Activated T-cell treated with anti-CD3 and anti-CD28 coated beads for 1 hour (primary cell): ENCODE measurements around the gene VTI1A.

Experiments
- DNase-seq: peaks from one replicate; pipeline ENCODE4 v3.0.0-alpha.2; 2020; ENCODE audit warnings: low read depth

VTI1A gene

DNA sequence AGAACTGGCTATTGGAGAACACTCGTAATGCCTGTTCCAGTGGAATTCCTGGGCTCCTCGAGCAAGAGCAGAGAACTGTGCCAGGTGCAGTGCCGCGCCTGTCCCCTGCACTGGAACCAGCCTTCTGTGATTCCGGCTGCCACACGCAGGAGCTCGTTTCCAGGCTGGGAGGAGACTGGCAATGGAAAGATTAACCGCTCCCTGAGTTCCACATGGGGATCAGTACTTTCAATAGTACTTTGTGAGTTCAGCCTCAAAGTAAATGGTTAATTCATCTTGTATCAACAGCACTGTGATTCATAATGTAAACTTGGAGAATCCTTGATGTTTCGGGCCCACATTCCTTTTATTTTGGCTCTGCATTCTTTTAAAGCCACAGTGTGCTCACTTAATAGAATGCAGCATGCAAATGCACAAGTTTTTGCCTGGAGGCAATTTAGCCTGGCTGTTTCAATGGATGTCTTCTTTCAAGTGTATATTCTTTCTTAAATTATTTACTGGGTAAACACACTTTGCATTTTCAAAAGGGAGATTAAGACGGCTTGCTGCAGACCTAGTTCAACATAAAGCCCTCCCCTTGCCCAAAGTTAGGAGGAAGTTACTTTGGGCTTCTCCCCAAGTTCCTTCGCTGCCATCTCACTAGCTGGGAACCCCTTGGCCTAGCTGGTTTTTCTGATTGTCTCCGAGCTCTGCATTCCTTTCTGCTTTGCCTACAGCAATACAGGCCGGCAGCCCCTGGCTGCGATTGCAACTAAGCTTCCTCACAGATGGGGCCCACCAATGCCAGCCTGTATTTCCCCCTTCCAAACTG lies 364.9 kb downstream of the VTI1A start:
- DNase-seq: no peak

- DNase-seq: no peak
These were observed 365.6 kb downstream of the VTI1A start for GRCh38 chr10:112812586-112812985.

DNA sequence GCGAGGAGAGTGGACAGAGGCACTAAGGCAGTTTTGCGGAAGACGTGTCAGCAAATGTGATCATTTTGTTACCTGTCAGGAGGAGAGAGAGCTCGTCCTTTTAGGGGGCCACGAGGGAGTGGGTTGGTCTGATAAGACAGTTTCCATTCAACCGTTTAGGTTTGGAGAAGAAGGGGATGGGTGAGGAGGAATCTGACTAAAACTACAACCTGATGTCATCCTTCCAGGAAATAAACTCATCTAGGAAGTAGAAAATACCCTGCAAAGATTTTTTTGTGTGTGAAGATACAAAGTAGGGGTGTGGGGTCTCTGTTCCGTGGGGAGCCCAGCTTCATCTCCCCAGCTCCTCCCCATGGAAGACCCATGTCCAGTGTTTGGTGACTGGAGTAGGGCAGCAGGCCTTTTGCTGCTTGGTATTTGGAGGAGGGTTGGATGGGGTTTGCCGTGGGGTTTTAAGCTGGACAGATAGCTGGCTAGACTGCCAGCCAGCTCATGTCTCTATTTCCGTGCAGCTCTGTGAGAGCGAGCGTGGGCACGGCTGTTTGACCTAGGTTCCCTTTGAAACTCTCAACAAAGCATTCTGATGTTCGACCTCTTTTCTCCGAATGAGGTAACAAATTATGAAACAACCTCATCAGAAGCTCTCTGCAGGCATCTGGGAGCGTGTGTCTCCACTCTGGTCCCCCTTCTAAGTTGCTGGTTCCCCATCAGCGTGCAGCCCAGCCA lies 367.0 kb downstream of the VTI1A start:
- no peak for DNase-seq

DNA sequence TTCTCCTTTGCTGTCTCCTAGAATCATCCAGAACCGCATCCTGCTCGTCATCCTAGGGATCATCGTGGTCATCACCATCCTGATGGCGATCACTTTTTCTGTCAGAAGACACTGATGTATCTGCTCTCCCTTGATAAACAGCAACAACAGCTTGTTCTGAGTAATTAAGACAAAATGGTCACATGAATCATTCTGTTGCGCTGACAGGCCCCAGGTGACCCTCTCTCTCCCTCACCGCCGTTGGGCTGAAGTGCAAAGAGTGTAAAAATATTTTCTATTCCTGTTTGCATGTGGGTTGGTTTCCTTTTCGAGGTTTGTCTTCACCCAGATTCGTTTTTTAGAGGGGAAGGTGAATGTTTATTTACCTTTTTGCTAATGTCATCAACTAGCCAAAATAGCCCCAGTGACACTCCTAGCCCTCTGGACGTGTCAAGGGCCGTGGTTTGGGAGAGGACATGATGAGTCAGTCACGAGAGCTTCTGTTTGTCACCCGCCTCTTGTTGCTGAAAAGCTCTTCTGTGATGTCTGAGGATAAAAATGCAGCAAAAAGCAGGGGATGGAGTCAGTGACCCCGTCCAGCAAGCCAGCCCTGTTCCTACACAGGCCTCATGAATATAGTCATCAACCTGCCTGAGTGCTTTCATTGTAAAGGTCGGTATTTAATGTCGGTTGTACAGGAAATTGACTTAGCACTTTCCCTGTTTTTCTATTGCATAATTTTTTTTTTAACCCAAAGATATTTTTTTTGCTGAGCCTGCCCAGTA lies 368.4 kb downstream of the VTI1A start:
- DNase-seq: no peak

DNA sequence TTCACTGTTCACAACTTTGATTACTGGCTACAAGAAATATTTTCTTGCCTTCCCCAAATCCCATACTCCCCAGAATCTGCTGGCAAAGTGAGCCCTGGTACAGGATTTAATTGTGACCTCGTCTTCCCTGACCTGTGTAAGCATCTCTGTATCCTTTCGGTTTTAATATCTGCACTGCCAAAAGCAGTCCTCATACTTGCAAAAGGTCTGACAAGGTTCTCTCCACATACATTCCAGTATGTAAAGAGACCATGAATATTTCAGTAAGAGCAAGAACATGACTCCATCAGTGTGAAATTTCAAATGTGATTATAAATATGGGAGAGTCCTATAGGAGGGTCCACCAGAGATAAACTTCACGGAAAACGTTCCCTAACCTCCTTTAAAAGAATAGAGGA lies 369.0 kb downstream of the VTI1A start:
- no peak for DNase-seq

GRCh38 chr10:112816891-112817290 lies 369.9 kb downstream of the VTI1A start:
- no peak for DNase-seq

DNA sequence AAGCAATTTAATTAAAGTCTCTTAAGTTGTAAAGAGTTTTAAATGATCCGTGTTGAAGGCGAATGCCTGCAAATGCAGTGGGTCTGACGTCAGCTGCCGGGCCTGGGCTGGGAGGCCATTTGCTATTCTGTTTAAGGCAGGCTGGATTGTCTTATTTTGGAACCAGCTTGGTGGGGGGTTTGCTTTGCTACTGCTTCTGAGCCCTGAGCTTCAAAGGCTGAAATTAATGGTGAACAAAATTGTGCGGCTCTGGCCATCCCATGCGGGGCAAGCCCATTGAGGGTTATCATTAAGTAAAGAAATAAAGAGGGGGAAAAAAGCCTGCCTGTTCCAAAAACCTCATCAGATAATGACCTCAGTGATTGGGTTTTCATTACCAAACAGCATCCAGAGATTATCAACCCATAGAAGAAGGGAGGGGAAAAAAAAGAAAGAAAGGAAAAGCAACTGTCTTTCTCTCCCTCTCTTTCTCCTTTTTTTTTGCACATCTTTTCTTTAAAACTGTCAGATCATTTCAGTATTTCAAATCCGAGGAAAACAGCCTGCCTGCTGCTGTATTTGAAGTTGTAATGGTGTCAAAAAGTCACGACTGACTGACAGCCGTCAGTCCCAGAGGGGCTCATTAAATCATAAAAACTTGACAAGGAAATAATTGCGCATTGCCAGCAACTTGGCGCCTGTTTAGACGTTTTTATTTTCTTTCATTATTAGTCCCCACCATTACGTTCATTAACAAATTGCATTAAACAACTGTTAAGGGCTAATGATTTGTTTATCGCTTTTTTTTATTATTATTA lies 371.2 kb downstream of the VTI1A start:
- DNase-seq: no peak

DNA sequence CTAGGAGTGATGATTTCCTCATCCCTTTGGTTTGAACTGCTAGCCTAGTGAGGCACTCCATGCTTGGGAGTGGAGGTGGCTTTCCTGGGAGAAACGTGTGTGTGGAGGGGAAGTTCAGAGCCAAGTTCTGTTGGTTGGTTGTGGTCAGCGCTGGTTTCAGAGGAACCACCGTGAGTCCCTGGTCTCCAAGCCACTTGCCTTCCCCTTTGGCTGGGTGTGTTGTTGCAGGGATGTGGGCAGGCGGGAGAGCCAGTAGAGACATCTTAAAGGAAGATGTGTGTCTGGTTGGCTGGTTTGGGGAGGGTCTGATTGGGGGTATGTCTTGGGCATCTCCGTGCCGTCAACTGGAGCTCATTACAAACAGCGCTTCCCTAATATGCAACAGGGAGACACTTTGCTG lies 372.2 kb downstream of the VTI1A start:
- no peak for DNase-seq

DNA sequence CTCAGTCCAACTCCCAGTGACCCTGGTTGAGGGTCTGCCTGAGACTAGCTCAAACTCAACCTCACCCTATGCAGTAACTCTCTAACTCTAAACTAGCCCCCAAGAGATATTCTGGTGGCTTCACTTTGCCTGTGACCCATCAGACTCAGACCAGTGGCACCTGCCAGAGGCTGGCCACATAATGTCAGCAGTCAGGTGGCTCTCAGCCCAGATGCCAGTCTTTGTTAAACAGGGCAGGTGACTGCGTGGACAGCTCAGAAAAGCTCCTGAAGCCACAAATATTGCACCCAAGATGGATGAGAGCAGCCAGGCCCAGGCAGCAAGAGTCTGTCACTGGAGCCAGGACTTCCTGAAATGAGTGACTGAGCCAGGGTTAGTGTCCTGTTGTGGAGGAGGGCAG lies 373.3 kb downstream of the VTI1A start:
- DNase-seq: no peak

- DNase-seq: no peak
These were observed 374.0 kb downstream of the VTI1A start for GRCh38 chr10:112821038-112821437.

DNA sequence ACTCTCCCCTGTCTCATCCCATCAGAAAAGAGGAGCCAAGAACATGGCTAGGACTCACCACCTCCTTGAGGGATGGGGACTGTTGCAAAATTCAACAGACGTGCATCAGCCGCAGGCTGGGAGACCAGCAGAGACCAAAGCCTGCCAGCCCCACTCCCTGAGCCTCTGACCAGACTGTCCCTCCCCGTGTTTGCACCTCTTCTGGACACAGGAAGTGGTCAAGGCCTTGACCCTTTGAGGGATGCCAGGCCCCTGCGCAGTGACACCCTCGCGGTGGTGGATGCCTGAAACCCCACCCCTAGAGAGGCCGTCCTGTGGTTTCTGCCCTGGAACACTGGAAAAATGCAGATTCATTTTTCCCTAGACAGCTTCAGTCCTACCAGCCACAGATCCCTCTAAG lies 374.6 kb downstream of the VTI1A start:
- no peak for DNase-seq

DNA sequence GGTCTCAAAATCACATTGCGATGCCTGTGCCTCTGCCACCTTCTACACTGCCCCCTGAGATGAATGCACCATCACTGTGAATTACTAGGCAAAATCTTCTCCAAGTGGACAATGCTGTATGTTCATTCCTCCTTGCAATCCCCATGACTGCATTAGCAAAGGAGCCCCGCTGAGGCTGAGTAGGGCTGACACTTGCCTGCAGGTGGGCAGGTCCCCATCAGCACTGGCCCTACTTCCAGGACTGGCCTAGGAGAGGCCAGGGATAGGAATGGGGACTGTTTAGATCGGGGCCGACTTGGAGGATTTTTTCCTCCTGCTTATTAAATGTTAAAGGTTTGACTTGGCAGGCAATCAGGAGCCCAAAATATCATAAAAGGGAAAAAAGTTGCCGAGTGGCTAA lies 376.0 kb downstream of the VTI1A start:
- no peak for DNase-seq

DNA sequence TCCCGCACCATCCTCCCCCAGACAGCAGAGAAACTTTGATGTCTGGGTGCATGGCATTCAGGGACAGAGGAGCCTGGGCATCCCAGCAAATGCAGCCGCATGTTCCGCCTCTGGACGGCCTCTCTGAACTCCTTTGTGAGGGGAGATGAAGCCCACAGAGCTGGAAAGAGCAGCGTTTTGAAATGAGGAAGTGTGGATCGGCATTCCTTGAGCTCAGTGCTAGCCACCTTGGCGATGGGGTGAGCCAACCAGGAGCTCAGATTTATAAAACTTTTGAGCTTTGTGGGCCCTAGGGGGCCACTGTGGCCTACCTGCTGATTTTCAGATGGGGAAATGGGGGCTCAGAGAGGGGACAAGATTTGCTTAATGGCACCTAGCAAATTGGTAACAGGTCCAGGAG lies 376.6 kb downstream of the VTI1A start:
- no peak for DNase-seq

DNA sequence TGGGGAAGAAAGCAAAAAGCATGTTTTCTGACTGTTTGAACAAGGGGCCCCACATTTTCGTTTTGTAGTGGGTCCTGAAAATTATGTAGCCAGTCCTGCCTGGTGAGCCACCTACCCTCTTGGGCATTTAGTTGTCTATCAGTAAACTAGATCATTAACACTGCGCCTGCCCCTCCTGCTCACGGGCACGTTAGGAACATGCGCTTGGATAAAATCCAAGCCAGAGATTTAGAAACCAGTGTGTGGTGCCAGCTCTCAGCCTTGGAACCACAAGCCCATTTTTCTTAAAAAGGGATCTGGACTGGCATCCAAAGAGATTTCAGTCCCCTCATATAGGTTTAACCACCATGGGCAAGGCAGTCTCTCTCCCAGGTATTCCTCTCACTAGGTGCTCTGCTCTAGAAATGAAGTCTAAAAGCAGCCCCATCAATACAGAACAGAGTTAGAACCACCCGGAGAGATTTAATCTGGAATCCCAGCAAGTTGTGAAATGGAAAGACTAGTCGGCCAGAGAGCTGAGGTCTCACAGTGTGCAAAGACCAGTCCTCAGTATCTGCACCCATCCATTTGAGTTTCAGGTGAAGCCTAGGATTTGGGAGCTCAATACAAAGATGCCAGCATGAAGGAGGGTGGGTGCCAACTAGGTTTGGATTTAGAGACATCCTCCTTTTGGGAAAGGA lies 379.1 kb downstream of the VTI1A start:
- DNase-seq: no peak

- DNase-seq: no peak
These were observed 380.1 kb downstream of the VTI1A start for GRCh38 chr10:112827086-112827485.

- no peak for DNase-seq
These were observed 380.9 kb downstream of the VTI1A start for GRCh38 chr10:112827951-112828350.

- no peak for DNase-seq
These were observed 384.8 kb downstream of the VTI1A start for GRCh38 chr10:112831859-112832258.

DNA sequence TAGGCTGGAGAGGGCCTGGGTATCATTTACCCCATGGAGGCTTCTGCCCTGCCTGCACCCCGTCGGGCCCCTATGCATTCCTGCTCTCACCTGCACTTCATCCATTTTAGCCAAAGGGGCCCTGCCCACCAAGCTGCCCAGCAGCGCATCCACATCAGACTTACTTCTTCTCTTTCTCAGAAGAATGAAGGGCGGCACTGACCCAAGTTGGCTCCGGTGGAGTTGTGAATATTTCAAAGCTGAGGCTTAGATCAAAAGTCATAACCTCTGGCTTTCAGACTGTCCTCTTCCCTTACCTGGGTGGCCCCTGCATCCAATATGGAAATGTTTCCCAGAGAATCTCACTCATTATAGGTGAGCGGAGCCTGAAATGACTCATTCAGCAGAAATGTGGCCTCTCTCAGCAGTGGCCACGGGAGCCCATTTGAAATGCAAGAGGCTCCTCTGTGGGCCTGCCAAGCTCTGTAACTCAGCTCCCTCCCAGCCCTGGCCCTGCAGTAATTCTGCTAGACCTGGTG lies 385.4 kb downstream of the VTI1A start:
- no peak for DNase-seq

- no peak for DNase-seq
These were observed 385.9 kb downstream of the VTI1A start for GRCh38 chr10:112832959-112833358.

GRCh38 chr10:112834751-112835181 lies 387.8 kb downstream of the VTI1A start:
- no peak for DNase-seq

GRCh38 chr10:112835217-112835715 lies 388.3 kb downstream of the VTI1A start:
- no peak for DNase-seq
